Activated T-helper 1 cell treated with anti-CD3 and anti-CD28 coated beads, Interleukin-12 subunit alpha, Interleukin-12 subunit beta, Interleukin-2, Interleukin-4 antibody, amounts not matched to agents 30 ng/mL and 10 ng/mL and 1 ng/mL, durations not matched to agents 14 hours and 24 hours and 36 hours (primary cell): ENCODE measurements around the gene TMEM238. TPM values are rescaled to one million over a fixed set of nuclear protein-coding genes. Genes with fewer than 3 reads are reported as not detected.

Experiments
- DNase-seq: peaks from one replicate; pipeline ENCODE4 v3.0.0; 2021; ENCODE audit warnings: low spot score
- H3K27ac Mint-ChIP-seq: one replicate; pipeline ENCODE4 v1.8.0; 2021; ENCODE audit warnings: mild to moderate bottlenecking, mixed read lengths
- H3K27me3 Mint-ChIP-seq: one replicate; pipeline ENCODE4 v1.8.0; 2022; ENCODE audit warnings: mild to moderate bottlenecking, moderate library complexity, mixed read lengths; ENCODE audit not compliant: insufficient read depth
- H3K36me3 Mint-ChIP-seq: one replicate; pipeline ENCODE4 v1.8.0; 2021; ENCODE audit warnings: low read depth, mixed read lengths
- H3K4me1 Mint-ChIP-seq: one replicate; pipeline ENCODE4 v1.8.0; 2021; ENCODE audit warnings: low read depth, mixed read lengths
- H3K4me3 Mint-ChIP-seq: one replicate; pipeline ENCODE4 v1.8.0; 2021; ENCODE audit warnings: mild to moderate bottlenecking, moderate library complexity, mixed read lengths
- H3K9me3 Mint-ChIP-seq: one replicate; pipeline ENCODE4 v1.8.0; 2021; ENCODE audit warnings: mixed read lengths
- intact Hi-C: fragments of 100-400 bp; cut with micrococcal nuclease; formaldehyde crosslinking; loops from one replicate; pipeline ENCODE4 v1.15.1; 2024
- total RNA-seq: library from RNA; stranded (reverse); gene quantifications from 2 replicates; pipeline ENCODE4 v1.2.3, GENCODE V29; 2022

TMEM238 gene
- total RNA-seq, 1 donor from 2014 or later = 10.6 TPM

DNA sequence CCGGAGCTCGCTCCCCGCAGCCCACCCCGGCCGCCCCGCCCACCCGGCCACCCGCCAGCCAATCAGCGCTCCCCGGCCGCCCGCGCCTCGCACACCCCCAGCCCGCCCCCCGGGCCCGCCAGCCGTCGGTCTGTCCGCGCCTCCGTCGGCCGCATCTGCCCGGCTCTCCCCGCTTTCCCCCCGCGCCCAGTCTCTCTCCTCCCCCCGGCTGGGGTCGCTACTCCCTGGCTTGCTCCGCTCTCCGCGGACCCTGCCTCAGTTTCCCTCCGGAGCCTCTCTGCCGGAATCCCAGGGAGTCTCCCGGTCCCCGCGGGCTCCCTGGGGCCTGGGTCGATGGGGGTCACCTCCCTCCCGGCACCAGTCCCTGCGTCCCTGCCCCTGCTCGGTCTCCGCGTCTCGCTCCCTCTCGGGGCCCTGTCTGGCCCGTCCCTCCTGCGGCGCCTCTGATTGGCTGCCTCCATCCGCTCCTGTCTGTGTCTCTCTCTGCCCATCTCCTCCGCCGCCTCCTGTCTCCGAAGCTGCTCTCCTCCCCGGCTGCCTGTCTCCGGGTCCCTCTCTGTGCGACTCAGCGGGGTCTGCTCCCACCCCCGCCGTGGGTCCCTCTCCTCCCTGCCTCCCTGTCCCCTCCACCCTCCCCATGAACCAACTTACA lies 14.3 kb downstream of the TMEM238 start:
- peak overlapping the region; percentile 54 for H3K4me3 Mint-ChIP-seq
- no peak for DNase-seq
- peaks cover 44% of the 10 kb centered on the region for H3K27me3 Mint-ChIP-seq

DNA sequence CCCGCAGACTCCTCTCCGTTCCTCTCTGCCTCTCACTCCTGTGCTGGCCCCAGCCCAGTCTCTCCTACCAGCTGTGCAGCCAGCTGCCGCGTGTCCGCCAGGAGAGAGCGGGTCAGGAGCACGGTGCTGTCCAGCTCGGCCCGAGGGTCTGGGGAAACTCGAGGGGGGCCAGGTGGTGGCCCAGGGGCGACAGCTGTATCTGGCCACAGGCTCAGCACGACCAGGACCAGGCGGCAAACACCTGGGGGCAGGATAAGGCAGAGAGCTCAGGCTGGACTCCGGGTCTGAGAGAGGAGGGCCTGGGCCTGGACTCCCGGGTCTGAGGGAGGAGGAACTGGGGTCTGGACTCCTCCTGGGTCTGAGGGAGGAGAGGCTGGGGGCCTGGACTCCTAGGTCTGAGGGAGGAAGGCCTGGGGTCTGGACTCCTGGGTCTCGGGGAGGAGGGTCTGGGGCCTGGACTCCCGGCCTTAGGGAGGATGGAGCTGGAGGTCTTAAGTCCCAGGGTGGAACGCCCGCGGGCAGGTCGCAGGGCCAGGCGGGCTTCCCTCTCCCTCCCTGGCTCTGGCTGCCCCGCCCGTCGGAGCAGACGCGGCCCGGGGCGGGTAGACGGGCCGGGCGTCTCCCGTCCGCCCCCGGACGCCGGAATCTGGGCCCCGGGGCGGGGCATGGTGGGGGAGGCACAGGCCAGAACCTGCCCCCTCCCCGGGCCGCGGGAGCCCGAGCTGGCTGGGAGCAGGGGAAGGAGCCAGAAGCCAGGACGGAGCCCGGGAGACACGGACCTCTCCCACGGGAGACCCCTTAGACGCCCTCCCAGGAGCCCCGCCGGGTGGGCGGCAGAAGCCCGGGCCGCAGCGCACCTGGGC lies 15.2 kb downstream of the TMEM238 start:
- Mint-ChIP-seq H3K36me3 (peaks cover 2% of the 10 kb centered on the region), H3K27me3 (peaks cover 41% of the 10 kb centered on the region), H3K4me3 (no peak overlapping the region), H3K27ac (no peak overlapping the region), H3K4me1 (peaks cover 5% of the 10 kb centered on the region), H3K9me3 (no peaks in the 10 kb centered on the region)
- no peak for DNase-seq
- intact Hi-C loops = loop anchor here (2.0 kb wide), 1 partner anchor 14 kb away; the partner anchor contains the start of gene COX6B2

More for the DNA sequence above, 14.3 kb downstream of the TMEM238 start:
- intact Hi-C loops = loop anchor here (2.0 kb wide), 1 partner anchor 15 kb away; the partner anchor contains the start of gene COX6B2
- Mint-ChIP-seq H3K9me3 (no peaks in the 10 kb centered on the region), H3K36me3 (peaks cover 2% of the 10 kb centered on the region), H3K27ac (no peak overlapping the region), H3K4me1 (peaks cover 5% of the 10 kb centered on the region)

DNA sequence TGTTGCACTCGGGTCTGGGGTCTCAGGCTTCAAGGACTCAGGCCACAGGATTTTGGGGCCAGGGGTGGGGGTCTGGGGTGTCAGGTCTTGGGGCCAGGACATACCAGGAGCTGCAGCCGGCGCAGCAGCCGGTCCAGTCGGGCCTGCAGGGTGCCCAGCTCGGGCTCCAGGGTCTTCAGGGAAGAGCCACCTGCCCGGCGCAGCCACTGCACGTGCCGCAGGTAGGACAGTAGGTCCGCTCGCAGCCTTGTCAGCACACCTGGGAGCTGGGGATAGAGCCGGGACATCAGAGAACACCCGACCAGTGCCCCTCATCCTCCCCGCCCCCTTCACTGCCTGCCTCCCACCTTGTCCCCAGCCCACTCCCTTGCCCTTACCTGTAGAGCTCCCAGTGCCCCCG lies 16.0 kb downstream of the TMEM238 start:
- Mint-ChIP-seq H3K4me3 (no peak overlapping the region), H3K27me3 (peaks cover 36% of the 10 kb centered on the region), H3K9me3 (no peaks in the 10 kb centered on the region), H3K27ac (no peak overlapping the region), H3K36me3 (peaks cover 2% of the 10 kb centered on the region), H3K4me1 (peaks cover 5% of the 10 kb centered on the region)
- no peak for DNase-seq
- intact Hi-C loops = loop anchor here (2.0 kb wide), 1 partner anchor 13 kb away; the partner anchor contains the start of gene COX6B2

DNA sequence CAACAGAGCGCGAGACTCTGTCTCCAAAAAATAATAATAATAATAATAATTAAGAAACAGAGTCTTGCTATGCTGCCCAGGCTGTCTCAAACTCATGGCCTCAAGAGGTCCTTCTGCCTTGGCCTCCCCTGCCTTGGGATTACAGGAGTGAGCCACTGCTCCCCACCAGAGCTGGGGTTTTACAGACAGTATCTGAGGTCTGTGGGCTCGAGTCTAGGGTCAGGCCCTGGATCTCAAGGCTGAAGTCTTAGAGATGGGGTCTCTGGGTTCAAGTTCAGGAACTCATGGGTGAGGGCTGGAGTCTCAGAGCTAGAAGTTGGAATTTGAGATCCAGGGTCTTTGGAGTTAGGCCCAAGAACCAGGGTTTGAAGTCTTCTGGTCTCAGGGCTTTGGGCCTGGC lies 17.3 kb downstream of the TMEM238 start:
- intact Hi-C loops = no loop called here
- H3K9me3 Mint-ChIP-seq = no peaks in the 10 kb centered on the region
- DNase-seq = no peak
- no peak overlapping the region for H3K4me3 Mint-ChIP-seq
- H3K36me3 Mint-ChIP-seq = peaks cover 2% of the 10 kb centered on the region
- H3K27ac Mint-ChIP-seq = no peak overlapping the region
- H3K27me3 Mint-ChIP-seq = peaks cover 31% of the 10 kb centered on the region
- peaks cover 5% of the 10 kb centered on the region for H3K4me1 Mint-ChIP-seq

DNA sequence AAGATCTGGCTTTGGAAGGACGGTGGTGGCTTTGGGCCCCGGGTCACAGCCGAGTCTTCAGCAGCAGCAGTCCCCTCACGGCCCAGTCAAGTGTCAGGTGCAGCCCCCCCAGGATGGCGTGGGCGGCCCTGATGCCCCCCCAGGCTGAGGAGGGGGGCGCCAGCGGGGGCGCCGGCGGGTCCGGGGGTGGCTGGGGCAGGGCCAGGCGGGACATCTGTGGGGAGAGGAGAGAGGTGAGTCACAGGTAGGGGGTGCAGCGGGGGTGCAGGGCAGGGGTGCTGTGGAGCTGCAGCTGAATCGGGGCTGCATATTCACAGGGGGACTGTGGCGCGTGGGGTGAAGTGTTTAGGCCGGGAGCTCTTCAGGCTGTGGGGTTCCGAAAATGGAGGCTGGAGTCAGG lies 18.1 kb downstream of the TMEM238 start:
- Mint-ChIP-seq H3K4me3 (no peak overlapping the region), H3K36me3 (peaks cover 2% of the 10 kb centered on the region), H3K27ac (no peak overlapping the region), H3K4me1 (peaks cover 4% of the 10 kb centered on the region), H3K27me3 (peaks cover 23% of the 10 kb centered on the region), H3K9me3 (no peaks in the 10 kb centered on the region)
- no peak for DNase-seq
- intact Hi-C loops = no loop called here

DNA sequence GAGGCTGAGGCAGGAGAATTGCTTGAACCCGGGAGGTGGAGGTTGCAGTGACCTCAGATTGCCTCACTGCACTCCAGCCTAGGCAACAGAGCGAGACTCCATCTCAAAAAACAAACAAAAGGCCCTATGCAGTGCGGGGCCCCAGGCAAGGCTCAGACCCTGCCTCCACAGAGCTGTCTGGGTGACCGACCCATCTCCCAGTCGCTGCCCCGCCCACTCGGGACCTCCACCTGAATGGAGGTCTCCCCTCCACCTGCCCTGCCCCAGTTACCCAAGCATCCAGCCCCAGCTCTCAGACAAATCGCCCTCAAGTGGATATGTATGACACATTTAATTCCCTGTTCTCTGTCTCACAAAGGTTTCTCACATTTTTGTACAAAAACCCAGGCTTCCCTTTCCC lies 18.8 kb downstream of the TMEM238 start:
- no peaks in the 10 kb centered on the region for H3K4me1 Mint-ChIP-seq
- no peaks in the 10 kb centered on the region for H3K9me3 Mint-ChIP-seq
- DNase-seq = no peak
- intact Hi-C loops = no loop called here
- no peak overlapping the region for H3K27ac Mint-ChIP-seq
- no peak overlapping the region for H3K4me3 Mint-ChIP-seq
- peaks cover 16% of the 10 kb centered on the region for H3K27me3 Mint-ChIP-seq
- H3K36me3 Mint-ChIP-seq = no peaks in the 10 kb centered on the region

DNA sequence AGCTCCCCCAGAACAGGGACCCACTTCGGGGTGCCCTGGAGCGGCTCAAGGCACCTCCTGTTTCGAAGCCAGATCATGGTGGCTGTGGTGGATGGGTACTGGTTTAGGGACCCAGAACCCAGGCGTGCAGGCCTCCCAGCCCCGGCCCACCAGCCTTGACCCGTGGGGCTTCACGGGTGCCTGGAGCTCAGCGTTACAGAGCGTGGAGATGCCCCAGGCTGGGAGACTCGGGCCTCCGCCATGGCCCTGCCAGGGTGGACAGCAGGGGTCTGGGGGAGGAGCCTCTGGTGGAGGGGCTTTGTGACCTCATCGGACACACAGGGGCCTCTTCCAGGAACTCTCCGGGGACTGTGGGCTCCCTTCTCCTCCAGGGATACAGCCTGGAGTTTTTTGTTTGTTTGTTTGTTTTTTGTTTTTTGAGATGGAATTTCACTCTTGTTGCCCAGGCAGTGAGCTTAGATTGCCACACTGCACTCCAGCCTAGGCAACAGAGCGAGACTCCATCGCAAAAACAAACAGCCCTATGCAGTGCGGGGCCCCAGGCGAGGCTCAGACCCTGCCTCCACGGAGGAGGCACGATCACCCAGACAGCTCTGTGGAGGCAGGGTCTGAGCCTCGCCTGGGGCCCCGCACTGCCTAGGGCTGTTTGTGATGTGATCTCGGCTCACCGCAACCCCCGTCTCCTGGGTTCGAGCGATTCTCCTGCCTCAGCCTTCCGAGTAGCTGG lies 20.9 kb downstream of the TMEM238 start, which contains the start of gene GARIN5B:
GARIN5B (minus strand) TSS at position 271 of the 727 bp plus-strand sequence; CDS start at position 77, 194 bp downstream.
- Mint-ChIP-seq H3K27ac (no peak within 1 kb of the TSS), H3K9me3 (no peaks in the 10 kb centered on the region), H3K4me3 (no peak within 1 kb of the TSS), H3K4me1 (no peaks in the 10 kb centered on the region), H3K27me3 (peaks cover 10% of the 10 kb centered on the region), H3K36me3 (no peaks in the 10 kb centered on the region)
- intact Hi-C loops = no loop called here
- no peak for DNase-seq

DNA sequence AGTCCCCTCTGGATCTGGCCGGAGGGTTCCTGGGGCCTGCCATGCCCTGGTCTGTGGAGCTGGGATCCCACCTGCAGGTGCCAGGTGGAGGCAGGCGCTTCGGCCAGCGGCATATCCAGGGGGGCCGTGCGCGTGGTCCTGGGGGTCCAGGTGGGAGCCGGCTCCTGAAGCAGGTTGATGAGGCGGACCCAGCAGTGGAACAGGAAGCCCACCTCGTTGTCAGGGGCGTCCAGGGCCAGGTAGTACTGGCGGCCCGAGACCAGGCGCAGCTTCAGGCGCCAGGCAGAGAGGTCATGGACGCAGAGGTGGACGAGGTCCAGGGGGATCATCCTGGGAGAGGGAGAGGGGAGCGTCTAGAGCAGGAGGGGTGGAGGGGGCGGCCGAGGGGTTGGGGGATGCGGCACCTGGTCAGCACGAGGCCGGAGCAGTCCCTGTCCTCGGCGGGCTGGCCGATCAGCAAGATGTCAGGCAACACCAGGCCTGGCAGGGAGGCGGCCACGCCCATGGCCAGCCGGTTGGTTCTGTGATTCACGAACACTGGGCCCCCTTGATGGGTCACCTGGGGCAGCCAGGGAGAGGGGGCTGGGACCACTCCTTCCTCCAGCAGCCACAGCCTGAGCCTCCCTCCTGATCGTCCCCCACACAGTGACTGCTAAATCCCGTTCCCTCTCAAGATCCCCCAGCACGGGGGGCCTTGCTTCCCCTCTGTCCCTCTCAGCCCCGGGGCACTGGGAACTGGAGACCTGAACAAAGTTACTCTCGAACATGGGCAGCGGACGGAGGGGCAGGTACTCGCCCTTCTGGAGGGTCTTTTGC lies 21.7 kb downstream of the TMEM238 start:
- H3K36me3 Mint-ChIP-seq = no peaks in the 10 kb centered on the region
- intact Hi-C loops = no loop called here

DNA sequence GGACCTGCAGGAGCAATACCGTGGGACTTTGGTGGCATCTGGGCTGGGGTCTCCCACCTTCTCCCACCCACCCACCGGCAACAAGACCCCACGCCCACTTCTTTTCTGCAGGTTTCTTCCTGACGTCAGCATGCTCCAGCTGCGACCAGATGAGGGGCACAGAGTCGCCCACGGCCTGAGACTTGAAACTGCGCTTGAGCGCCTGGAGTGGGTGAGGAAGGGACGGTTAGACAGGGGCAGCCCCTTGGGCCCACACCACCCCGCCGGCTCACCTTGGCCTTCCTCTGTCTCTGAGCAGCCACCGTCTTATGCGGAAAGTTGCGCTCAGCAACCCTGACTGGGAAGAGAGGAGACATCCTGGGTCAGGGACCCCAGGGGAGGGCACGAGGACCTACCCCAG lies 23.2 kb downstream of the TMEM238 start:
- no peak for DNase-seq
- Mint-ChIP-seq H3K9me3 (no peaks in the 10 kb centered on the region), H3K27ac (no peak overlapping the region), H3K36me3 (no peaks in the 10 kb centered on the region), H3K4me1 (no peaks in the 10 kb centered on the region), H3K4me3 (no peak overlapping the region), H3K27me3 (peaks cover 16% of the 10 kb centered on the region)
- intact Hi-C loops = no loop called here

More for the DNA sequence above, 21.7 kb downstream of the TMEM238 start:
- no peak overlapping the region for H3K4me3 Mint-ChIP-seq
- H3K9me3 Mint-ChIP-seq = no peaks in the 10 kb centered on the region
- H3K4me1 Mint-ChIP-seq = no peaks in the 10 kb centered on the region
- DNase-seq = no peak
- no peak overlapping the region for H3K27ac Mint-ChIP-seq
- peaks cover 9% of the 10 kb centered on the region for H3K27me3 Mint-ChIP-seq

DNA sequence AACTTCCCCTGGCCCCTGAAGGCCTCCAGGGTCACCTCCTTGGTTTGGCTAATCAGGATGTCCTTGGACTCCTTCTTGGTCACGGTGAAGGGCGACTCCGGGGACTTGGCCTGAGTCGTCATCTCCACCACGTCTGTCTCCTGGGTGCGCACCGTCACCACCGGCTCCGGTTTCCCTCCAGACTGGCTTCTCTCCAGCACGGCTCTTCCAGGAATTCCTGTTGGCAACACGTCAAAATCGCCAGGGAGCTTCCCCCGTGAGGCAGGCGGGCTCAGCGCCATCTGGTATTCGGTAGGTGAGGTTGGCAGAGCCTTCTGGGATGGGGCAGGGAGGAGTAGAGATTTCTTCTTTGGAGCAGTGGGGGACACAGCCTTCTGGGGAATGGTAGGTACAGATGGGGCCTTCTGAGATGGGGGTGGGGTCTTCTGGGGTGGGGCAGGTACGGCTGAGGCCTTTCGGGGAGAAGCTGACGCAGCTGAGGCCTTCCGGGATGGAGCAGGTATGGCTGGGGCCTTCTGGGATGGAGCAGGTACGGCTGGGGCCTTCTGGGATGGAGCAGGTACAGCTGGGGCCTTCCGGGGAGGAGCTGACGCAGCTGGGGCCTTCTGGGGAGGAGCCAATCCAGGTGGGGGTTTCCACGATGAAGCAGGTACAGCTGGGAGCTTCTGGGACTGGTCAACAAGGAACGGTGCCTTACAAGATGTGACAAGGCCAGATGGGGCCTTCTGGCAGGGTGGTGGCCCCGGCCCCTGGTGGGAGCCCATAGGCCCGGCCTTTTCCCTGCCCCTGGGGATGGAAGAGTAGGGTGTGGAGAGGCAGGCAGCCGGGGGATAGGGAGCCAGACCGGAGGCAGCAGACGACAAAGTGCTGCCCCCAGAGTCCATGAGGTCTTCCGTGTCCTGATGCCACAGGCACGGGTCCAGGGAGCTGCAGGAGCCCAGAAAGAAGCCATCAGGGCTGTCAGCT lies 24.9 kb downstream of the TMEM238 start:
- intact Hi-C loops = no loop called here
- Mint-ChIP-seq H3K27ac (no peak overlapping the region), H3K4me1 (no peaks in the 10 kb centered on the region), H3K36me3 (no peaks in the 10 kb centered on the region), H3K9me3 (no peaks in the 10 kb centered on the region), H3K27me3 (peaks cover 20% of the 10 kb centered on the region), H3K4me3 (no peak overlapping the region)
- no peak for DNase-seq

DNA sequence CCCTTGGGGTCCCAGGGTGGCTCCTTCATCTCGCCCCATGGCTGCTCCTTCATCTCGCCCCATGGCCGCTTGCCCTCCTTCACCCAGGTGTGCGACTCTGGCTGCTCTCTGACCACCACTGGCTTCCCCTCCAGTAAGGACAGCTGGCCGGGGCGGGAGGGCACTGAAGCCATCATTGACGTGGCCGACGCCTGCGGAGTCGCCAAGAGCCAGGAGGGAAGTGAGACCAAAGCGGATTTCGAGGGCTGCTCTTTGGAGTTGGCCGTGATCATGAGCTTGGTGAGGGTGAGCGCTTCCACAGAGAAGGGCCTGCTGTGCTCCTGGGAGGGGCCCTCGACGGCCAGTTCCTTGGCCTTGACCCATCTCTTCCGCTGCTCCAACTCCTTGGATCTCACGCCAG lies 25.6 kb downstream of the TMEM238 start:
- no peaks in the 10 kb centered on the region for H3K36me3 Mint-ChIP-seq
- H3K27ac Mint-ChIP-seq = no peak overlapping the region
- intact Hi-C loops = no loop called here
- no peak overlapping the region for H3K4me3 Mint-ChIP-seq
- H3K9me3 Mint-ChIP-seq = no peaks in the 10 kb centered on the region
- DNase-seq = no peak
- H3K27me3 Mint-ChIP-seq = peaks cover 24% of the 10 kb centered on the region
- H3K4me1 Mint-ChIP-seq = peaks cover under 1% of the 10 kb centered on the region
